ENCODE results near the gene CWC25. TPM values are rescaled to one million over a fixed set of nuclear protein-coding genes. Genes with fewer than 3 reads are reported as not detected.

Gene CWC25
- total RNA-seq, 1 donor from 2014 or later, result 18.9 TPM

GRCh38 chr17:38786372-38786771, 38.7 kb downstream of the CWC25 start:
- Mint-ChIP-seq H3K4me1 (peaks cover 20% of the 10 kb centered on the region), H3K36me3 (ENCODE audit: low read depth) (peaks cover 2% of the 10 kb centered on the region), H3K27me3 (ENCODE audit: low read depth) (no peaks in the 10 kb centered on the region), H3K9me3 (no peaks in the 10 kb centered on the region), H3K27ac (ENCODE audit: unreplicated experiment) (no peak overlapping the region), H3K4me3 (no peak overlapping the region)
- TF ChIP-seq CTCF (conservative IDR thresholded peaks at IDR 0.05), result no peak
- DNase-seq (ENCODE audit: low read depth, low spot score), result no peak

DNA sequence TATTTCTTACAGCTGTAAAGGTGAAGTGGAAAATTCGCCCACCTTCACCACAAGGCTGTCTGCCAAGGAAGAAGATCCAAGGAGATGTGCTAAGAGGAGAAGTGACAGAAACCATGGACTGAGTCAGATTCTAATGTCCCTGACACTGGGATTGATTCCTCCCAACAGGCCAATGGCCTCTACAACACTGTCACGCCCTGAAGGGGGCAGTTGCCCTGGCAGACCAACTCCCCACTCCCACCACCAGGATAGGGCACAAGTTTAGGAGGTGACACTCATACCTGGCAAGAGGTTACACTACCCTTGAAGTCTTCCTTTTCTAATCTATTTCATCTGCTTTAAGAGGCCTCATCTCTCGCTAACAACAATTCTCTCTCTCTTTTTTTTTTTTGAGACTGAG, 41.9 kb downstream of the CWC25 start:
- Mint-ChIP-seq H3K27me3 (ENCODE audit: low read depth) (no peaks in the 10 kb centered on the region), H3K4me3 (no peak overlapping the region), H3K4me1 (no peaks in the 10 kb centered on the region), H3K36me3 (ENCODE audit: low read depth) (peaks cover 4% of the 10 kb centered on the region), H3K9me3 (no peaks in the 10 kb centered on the region), H3K27ac (ENCODE audit: unreplicated experiment) (no peak overlapping the region)
- no peak for TF ChIP-seq CTCF (conservative IDR thresholded peaks at IDR 0.05)
- DNase-seq (ENCODE audit: low read depth, low spot score), result no peak

- Mint-ChIP-seq H3K27me3 (ENCODE audit: low read depth) (no peaks in the 10 kb centered on the region), H3K27ac (ENCODE audit: unreplicated experiment) (no peak overlapping the region), H3K4me3 (no peak overlapping the region), H3K9me3 (no peaks in the 10 kb centered on the region), H3K36me3 (ENCODE audit: low read depth) (peaks cover 7% of the 10 kb centered on the region), H3K4me1 (no peaks in the 10 kb centered on the region)
- TF ChIP-seq CTCF (conservative IDR thresholded peaks at IDR 0.05), result no peak
- DNase-seq (ENCODE audit: low read depth, low spot score), result no peak
Observed at GRCh38 chr17:38779965-38780752, 45.0 kb downstream of the CWC25 start.

DNA sequence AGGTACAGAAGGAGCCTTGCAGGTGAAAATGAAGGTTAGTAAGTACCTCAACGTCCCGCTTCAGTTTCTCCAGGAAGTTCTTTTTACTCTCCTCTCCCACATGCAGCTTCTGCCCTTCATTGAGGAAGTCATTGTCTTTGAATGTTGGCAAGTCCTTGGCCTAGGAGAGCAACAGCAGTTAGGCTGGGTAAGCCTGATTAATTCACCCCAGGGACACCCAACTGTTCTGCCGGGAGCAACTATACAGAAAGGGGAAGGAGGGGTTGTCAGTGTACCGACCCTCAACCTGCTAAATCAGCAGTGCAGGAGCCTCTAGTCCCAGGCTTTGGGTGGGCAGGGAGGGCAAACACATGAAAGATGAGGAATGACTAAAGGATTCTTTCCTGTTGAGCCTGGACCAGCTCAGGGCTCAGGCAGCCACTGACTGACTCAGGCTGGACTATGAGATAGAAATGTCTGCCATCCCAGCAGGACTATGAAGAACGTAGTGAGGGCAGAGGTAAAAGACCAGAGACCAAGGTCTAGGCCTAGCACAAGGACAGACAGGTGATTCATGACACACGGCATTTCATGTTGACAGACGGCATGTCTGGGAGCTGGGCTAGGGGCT, 47.4 kb downstream of the CWC25 start:
- Mint-ChIP-seq H3K27me3 (ENCODE audit: low read depth) (no peaks in the 10 kb centered on the region), H3K36me3 (ENCODE audit: low read depth) (peaks cover 15% of the 10 kb centered on the region), H3K4me1 (no peaks in the 10 kb centered on the region), H3K27ac (ENCODE audit: unreplicated experiment) (no peak overlapping the region), H3K9me3 (no peaks in the 10 kb centered on the region), H3K4me3 (no peak overlapping the region)
- no peak for DNase-seq (ENCODE audit: low read depth, low spot score)
- TF ChIP-seq CTCF (conservative IDR thresholded peaks at IDR 0.05), result no peak

DNA sequence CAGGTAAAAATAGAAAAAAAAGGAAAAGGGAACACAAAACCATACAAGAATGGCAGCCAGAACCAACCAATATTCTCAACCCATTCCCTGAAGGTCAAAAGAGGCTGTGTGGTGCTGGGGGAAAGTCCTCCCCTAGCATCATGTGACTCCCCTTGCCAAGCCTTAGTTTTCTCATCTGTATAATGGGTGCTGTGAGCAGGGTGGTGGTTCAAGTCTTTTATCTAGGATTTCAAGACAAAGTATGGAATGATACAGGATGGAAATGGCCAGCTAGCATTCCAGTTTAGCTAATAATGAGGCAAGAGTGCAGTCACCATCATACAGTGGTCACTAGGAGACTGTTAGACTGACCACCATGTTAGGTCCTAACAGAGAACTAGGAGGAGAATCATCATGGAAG, 51.9 kb downstream of the CWC25 start:
- no peaks in the 10 kb centered on the region for H3K4me1 Mint-ChIP-seq
- DNase-seq (ENCODE audit: low read depth, low spot score), result no peak
- H3K27me3 Mint-ChIP-seq (ENCODE audit: low read depth), result no peaks in the 10 kb centered on the region
- H3K4me3 Mint-ChIP-seq, result no peak overlapping the region
- H3K36me3 Mint-ChIP-seq (ENCODE audit: low read depth), result peaks cover 17% of the 10 kb centered on the region
- no peak for TF ChIP-seq CTCF (conservative IDR thresholded peaks at IDR 0.05)
- no peak overlapping the region for H3K27ac Mint-ChIP-seq (ENCODE audit: unreplicated experiment)
- H3K9me3 Mint-ChIP-seq, result no peaks in the 10 kb centered on the region

Data from neural crest cell (in vitro differentiated cells).